NCI-H748 (cell line): ENCODE measurements around the gene RNMT.

Experiments
- DNase-seq: peaks from one replicate; lab custom pipeline; 2025; ENCODE audit not compliant: unreplicated experiment; lab: John Stamatoyannopoulos, UW

The RNMT gene

DNA sequence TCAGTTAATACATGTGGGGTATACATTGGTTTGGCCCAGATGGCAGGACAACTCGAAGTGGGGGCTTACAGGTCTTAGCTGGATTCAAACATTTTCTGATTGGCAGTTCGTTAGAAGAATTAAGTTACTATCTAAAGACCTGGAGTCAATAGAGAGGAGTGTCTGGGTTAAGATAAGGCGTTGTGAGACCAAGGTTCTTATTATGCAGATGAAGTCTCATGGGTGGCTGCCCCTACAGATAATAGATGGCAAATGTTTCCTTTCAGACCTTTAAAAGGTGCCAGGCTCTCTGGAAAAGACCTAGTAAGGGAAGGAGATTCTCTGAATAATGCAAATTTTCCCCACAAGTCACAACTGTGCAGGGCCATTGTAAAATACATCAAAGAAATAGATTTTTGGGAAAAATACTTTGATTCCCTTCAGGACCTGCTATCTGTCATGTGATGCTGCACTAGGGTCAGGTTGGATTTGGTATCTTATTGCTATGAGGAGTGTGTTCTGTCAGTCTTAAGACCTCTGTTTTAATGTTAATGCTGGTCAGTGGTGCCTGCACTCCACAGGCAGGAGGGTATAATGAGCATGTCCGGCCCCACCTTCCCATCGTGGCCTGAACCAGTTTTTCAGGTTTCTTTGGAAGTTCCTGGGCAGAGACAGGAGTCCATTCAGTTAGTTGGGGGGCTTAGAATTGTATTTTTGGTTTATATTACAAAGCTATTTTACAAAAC is 83.2 kb downstream of the RNMT start:
- DNase-seq: peak; percentile 78

DNA sequence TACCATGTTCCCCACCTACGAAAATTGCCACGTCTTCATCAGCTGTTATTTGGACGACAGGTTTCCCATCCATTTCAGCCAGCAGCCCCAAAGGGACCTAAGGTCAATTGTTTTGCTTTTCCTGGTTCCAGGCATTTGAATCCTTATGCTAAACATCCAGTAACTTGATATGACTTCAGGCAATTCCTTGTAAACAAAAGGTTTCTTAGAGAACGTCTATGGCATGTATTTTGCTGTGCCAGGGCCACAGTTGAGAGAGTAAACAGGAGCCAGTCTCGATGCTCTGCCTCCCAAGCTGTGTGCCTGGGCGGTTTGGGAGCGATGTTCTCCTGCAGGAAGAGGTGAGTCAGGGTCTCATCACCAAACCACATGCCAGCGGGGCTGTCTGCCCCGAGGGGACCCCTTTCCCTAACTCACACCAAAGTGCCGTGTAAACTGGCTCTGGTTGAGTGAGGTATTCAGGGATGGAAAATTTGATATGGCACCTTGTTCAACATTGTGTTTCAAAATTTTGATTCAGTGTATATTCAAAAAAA is 84.5 kb downstream of the RNMT start:
- no peak for DNase-seq

DNA sequence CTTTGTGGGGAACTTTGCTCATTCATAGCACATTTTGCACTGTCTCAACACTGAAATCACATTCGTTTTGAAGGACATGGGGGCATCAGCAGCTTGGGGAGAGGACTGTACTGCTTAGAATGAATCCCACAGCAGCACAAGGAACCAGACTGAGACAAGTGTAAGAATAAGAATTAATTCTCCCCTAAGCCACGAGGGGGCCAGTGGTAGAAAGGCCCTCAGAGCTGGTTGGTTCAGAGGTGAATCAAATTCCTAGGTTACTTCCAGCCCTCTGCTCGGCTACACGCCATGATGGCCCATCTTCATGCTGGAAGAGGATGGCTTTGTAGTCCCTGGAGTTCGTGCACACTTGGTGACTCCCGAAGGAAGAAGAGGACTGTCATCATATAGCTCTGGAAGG is 85.5 kb downstream of the RNMT start:
- DNase-seq: peak; percentile 24

DNA sequence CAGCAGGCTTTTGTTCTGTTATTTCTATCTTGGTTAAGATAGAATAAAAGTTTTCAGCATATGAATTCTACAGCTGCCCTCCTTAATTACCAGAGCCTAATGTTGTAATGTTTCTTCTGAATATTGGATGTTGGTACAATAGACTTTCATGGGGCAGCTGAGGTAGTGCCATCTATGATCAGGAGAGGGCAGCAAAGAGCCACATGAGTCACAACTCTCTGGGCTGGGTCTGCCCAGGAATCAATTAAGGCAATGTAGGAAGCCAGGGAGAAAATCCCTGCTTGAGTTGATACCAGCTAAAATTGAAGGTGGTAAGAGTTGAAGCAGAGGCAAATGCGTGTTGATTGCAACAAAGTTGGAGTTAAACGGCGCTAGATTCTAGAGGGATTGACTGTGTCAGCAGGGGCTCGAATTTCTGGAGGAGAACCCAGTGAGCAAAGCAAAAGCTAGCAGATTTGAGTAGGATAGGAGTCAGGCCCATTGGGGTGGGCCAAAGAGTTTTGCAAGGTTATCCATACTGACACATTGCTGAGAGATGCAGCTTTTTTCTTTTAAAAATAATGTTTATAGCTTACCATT is 86.9 kb downstream of the RNMT start:
- peak; percentile 61 for DNase-seq
